DMS53 treated with DMSO at 0.1 percent for 48 hours (cell line): ENCODE data around the gene CELF1.
"Not testable (repeated sequence)": the region's sequence is repeated elsewhere in the genome, so short reads cannot be mapped to it uniquely, and the experiment has no call there.

ENCODE experiments used
- DNase-seq: peaks from one replicate; lab custom pipeline; 2025; ENCODE audit not compliant: unreplicated experiment; lab: John Stamatoyannopoulos, UW

The CELF1 gene

DNA sequence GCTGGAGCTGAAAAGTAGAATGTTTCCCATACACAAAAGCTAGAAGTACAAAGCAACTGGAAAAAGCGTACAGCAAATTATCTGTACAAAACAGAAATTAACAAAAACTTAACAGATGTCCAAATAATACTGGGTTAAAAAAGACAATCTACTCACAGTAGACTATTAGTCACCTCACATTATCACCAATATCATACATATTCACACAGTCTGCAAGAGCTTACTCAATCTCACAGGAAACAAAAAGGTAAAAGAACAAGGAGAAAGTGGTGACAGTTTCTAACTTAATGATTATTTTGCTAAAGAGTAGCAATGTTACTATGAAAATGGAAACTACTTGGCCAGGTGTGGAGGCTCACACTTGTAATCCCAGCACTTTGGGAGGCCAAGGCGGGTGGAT lies 11.9 kb downstream of the CELF1 start:
- no peak for DNase-seq

DNA sequence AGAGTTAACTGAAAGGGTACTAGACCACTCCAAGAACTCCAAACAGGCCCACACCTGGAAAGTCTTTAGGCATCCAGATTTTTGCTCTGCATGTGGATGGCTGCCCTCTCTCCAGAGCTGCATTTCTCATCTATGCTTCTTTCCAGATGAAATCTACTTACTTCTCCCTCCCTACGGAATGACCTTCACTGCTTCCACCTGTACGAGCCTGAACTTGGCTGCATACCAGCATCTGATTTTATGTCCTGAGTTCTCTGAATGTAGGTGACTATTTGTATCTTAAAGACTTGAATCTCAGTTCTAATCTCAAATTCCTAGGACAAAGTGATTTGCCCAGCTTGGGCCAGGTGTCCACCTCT lies 13.3 kb downstream of the CELF1 start:
- no peak for DNase-seq

DNA sequence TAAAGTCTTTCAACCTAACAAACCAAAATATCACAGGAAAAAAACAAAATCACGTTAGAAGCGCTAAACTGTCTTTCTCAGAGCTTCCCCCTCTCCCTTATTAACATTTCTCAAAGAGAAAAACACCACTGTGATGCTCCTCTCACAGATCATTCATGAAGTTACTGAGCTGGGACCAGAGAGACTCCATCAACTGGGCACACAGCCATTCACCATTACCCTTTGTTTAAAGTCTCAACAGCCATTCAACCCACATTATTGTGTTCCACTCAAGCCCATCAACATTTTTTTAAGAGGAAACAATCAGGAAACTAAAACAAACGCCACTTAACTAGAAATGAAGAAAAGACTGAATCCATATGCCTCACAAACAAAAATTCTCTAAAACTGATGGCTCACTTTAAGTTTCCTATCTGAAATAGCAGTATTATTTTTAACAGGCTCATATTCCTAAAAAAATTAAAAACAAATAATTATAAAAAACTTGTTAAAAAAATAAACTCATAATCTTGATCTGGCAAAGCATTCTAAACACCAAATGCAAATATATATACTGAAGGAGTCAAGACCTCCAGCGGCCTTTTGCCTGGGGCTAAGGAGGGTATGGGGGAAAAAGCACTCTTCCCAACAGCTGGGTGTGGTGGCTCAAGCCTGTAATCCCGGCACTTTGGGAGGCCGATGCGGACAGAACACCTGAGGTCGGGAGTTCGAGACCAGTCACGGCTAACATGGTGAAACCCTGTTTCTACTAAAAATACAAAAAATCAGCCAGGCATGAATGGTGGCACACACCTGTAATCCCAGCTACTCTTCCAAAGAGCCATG lies 14.0 kb downstream of the CELF1 start:
- no peak for DNase-seq

DNA sequence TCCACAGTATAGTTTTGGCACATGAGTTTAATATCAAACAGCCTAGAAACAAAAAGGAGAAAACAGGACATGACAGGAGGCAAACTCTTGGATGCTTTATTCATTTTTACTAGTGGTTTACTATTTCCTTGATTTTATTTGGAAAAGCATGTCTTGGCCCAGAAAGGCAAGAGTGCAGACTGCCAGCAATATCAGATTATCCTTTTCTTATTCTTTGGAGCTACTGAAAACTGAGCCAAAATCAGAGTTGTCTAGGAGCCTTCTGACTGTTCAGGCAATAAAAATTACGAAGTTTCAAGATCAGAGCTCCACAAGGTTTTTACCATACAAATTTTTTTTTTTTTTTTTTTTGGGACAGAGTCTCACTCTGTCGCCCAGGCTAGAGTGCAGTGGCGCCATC lies 16.0 kb downstream of the CELF1 start:
- DNase-seq: no peak

DNA sequence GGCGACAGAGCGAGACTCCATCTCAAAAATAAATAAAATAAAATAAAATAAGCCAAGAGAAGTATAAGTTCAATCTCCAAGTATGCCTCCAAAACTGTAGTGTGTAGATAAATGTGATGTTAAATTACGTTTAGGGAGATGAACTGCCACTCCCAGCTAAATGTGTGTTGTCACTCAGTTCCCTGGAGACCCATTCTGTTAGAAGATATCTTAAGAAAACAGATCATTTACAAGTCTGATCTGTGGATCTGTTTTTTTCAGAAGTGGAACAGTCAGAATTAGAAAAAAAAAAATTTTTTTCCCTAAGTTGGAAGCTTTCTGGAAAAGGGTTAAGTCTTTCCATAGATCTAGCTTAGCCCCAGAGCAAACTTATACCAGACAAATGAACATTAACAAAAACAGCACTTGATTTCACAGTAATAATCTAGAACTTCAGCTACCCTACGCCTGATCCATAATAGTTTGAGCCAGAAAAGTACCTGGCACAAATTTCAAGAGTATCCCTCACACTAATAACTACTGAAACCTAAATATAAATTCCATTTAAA lies 18.2 kb downstream of the CELF1 start:
- no peak for DNase-seq

DNA sequence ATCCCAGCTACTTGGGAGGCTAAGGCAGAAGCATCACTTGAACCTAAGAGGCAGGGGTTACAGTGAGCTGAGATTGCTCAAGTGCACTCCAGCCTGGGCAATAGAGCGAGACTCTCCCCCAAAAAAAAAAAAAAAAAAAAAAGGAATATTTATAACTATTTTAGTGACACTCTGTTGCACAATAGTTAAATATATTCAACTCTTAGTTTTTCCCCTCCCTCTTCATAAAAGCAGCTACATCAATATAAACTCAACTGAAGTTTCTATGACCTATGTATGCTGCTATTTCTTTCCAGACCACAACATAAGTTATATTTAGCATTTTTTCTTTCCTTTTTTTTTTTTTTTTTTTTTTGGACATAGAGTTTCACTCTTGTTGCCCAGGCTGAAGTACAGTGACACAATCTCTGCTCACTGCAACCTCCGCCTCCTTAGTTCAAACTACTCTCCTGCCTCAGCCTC lies 19.2 kb downstream of the CELF1 start:
- no peak for DNase-seq

DNA sequence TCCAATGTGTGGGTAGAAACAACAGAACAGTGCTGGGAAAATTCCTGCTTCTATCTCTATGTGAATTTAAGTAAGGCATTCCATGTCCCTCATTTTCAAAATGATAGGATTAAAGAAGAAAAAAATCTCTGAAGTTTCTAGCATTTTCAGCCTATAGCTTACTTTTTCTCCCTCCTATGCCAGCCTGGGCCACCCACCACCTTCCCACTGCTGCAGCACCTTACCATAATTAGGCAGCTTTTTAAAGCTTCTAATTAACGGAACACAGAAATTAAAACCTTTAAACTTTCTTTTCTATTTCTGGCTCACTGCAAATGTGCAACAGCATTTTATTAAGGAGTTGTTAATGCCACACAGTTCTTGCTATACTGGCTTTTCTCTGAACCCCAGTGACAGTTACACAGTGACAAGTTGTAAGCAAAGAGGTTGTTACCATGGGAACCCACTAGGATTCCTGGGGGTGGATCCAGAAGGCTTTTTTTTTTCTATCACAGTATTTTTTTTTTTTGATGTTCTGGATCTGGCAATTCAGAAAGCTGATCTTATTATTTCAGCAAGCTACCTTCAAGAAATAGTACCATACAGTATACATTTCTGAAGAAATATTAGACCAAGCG lies 20.2 kb downstream of the CELF1 start:
- DNase-seq: no peak

DNA sequence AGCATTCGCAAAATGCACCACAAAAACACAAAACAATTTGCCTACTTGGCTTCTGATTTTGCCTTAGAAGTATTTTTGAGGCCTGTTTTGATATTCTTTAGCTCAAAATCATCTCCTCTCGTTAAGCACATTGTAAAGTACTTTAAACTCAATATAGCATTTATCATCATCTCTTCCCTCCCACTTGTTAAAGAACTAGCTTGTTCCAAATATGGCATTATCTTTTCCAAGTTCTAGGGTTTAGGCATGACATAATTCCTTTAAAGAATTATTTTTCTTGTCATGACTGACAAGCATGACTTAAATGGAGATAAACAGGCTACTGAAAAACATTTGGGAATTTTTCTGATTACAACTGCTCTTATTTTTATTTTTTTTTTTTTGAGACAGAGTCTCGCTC lies 21.3 kb downstream of the CELF1 start:
- no peak for DNase-seq

DNA sequence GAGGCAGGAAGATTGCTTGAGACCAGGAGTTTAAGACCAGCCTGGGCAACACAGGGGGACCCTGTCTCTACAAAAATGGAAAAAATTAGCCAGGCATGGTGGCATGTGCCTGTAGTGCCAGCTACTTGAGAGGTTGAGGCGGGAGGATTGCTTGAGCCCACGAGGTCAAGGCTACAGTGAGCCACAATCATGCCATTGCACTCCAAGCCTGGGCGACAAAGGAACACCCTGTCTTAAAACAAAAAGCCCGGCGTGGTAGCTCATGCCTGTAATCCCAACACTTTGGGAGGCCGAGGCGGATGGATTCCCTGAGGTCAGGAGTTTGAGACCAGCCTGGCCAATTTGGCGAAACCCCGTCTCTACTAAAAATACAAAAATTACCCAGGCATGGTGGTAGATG lies 22.2 kb downstream of the CELF1 start:
- DNase-seq: not testable (repeated sequence)

DNA sequence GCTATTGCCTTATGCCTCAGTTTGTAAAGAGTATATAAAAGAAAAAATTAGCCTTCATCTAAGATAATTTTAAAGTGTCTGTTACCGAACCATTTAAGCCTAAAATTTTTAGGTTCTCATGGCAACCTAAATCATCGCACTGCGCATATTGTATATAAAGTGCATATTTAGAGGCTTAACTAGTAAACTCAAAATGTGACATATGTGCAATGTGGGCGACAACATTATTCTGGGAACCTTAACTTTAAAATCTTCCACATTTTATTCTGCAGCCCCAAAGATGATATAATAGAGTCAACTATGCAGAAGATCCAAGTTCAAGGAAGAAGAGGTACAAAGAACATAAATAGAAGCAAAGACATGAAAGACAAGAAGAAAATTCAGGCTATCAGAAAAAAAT lies 23.0 kb downstream of the CELF1 start:
- no peak for DNase-seq

DNA sequence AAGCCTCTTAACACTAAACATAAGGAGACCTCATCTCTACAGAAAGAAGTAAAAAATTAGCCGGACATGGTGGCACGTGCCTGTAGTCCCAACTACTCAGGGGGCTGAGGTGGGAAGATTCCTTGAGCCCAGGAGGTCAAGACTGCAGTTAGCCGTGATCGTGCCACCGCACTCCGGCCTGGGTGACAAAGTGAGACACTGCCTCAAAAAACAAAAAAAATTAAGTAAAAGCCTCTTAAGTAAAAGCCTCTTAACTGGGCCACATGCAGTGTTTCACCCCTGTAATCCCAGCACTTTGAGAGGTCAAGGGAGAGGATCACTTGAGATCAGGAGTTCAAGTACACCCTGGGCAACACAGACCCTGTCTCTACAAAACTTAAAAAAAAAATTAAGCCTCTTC lies 25.7 kb downstream of the CELF1 start:
- no peak for DNase-seq

DNA sequence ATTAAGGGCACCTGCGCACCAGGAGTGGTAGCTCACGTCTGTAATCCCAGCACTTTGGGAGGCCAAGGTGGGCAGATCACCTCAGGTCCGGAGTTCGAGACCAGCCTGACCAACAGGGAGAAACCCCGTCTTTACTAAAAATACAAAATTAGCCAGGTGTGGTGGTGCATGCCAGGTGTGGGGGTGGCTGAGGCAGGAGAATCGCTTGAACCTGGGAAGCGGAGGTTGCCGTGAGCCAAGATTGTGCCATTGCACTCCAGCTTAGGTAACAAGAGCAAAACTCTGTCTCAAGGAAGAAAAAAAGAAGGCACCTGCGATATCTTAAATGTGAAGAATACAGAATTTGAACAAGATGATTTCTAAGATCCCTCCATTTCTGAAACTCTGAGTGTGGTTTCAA lies 26.9 kb downstream of the CELF1 start:
- DNase-seq: not testable (repeated sequence)

DNA sequence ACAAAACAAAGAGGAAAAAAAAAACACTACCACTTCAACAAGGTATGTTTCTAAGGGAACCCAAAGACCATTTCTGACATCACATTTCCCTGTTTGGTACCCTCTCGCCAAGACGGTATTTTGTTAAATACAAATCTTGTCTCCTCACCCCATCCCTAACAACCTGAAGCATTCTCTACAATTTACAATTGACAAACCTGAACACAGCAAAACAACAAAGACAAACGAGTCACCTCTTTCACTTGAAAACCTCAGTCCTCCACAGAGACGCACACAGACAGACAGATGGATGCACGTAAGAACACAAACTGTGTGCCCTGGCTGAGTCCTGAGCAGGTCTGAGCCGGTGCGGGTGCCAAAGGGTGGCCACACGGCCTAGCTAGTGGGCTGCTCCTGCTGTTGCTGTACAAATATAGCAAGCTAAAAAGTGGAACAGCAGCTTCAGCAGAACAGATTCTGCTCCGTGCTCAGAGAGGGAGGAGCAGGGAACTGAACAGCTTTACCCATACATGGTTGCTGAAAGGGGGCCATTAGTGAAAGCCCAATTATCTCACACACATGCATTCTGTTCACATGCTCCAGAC lies 28.5 kb downstream of the CELF1 start:
- peak; percentile 17 for DNase-seq

DNA sequence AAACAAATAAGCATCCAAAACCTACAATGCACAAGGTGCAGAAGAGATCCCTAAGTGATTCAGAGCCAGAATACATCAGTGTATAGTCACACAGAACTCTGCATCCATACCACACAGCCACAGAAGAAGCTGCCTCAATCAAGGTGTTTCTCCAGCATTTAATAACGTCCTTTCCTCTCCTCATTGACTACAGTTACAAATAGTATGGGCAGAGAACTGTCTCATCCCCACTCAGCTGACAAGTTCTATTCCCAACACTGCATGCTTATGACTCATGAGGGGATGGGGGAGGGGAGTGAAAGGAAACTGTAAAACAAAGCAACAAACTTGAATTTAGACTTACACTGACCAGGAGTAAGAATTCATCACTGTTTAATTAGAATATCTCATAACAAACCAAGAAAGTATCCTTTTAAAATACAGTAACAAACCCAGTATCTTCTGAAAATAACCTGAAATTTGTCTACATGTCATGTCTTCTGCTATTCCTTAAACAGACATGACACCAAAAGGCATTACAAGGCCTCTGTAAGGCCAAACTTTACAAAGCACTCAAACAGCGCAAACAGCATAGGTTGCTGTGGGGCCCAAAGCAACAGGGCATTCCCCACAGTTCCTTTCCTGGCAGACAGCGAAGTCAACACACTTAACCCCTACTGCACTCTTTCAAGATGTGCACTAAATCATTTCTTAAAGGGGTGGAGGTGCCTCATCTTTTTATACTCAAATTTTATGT lies 29.3 kb downstream of the CELF1 start:
- DNase-seq: peak; percentile 24

DNA sequence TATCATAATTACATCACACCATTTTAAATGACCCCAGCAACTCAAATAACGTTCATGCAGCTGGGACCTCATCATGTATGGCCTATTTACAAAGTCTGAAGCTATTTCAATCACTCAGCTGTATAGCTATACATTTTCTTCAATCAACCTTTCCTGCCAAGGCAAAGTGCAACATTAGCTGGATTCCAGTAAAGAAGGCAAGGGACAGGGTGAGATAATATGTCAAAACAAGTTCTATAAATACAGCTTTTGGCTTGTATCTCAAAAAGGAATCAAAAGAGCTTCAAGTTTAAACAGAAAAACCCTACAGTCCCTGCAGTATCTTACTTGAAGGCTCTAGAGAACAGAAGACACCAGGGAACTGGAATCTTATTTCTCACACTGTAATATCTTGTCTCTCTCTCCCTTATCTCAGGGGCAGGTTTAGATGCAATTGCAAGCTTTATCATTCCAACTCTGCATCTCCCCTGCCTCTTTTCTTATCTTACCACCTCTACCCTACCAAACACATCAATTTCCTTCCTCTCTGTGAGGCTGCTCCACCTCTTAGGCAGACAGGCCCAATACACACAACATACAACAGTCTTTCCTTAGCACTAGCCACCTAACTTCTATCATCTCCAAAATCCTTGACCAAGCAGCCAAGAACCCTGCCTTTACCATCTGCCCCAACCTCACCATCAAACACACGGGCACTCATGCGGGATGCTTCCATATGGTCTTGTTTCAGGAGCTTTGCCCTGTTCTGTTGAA lies 34.5 kb downstream of the CELF1 start:
- DNase-seq: no peak

DNA sequence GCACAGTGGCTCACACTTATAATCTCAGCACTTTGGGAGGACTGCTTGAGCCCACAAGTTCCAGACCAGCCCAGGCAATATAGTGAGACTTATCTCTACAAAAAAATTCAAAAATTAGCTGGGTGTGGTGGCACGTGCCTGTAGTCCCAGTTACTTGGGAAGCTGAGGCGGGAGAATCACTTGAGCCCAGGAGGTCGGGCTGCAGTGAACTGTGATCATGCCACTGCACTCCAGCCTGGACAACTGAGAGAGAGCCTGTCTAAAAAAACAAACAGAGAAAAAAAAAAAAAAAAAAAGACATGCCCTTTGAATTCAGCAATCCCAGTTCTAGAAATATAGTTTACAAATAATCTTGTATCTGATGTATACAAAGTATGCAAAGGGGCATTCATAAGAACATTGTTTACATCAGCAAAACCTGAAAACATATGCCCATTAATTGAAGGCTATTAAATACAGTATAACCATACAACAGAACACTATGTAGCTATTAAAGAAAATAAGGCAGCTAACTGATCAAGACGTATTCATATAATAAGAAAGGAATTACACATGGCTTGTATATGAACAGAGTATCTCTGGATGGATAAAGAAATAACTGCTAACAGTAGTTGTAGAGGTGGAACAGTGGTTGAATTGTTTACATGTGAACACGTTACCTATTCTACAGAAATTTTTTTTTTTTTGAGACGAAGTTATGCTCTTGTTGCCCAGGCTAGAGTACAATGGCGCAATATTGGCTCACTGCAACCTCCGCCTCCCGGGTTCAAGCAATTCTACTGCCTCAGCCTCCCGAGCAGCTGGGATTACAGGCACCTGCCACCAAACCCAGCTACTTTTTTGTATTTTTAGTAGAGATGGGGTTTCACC lies 35.7 kb downstream of the CELF1 start:
- DNase-seq: no peak

DNA sequence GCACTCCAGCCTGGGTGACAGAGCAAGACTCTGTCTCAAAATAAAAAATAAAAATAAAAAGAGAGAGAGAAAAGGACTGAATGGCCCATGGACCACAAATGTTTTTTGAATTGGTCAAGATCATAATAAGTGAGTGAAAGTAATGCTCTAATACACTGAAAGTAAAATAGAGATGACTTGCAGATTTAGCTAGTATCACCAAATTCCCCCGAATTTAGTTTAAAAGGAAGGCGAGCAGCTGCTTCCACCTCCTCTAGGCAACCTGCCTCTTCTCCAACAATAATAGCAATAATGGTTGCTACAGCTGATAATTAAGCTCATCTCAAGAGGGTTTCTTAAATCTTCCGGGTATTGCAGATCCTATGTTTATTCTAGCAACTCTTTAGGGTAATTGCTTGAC lies 36.8 kb downstream of the CELF1 start:
- no peak for DNase-seq

DNA sequence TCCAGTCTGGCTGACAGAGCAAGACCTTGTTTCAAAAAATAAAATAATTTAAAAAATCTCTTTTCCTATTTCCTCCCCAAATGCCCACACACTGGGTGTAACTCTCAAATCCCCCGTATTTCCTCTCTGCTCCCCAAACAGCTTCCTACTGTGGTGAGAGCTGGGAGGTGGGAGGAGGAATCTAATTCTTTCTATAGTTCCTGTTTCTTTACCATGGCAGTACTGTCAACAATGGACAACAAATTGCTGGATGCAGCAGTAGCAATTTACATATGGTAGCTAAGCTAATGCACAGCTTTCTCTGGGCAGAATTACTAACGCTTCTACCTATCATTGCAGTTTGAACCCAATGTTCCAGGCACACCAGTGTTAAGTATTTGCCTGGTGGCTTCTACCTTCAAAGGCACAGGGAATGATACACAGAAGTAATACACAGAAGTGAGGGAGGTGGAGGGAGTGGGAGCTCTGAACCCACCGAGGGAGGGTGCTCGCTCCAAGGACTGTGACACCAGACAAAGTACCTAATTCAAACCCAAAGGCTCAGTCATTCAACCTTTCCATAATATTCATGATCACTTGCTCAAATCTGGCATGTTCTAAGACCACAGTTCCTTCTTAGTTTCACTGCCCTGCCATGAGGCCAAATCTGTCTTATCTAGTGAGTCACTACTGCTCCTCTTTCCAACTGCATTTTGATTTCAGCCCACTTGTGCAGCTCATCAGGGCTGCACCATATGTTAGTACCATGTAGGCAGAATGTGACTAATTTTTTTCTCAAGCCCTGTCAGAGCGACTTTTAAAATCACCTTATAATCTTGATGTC lies 37.9 kb downstream of the CELF1 start:
- no peak for DNase-seq

DNA sequence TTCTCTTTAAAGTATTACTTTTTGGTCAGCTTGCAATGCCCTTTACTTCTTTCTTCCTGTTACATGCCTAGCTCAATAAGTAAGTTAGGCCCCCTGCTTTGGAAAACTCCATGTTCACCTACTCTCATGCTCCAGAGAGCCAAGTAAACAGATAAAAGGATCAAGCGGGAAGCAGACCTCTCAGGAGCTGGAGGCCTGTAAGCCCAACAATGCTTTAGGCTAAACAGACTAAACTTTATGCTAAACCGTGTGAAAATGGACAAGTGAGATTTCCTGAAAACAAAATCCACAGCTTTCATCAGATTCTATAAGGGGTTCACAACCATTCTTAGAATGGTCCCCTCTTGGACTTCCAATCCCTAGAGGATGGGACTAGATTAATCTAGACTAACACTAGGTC lies 40.2 kb downstream of the CELF1 start:
- DNase-seq: no peak
